22Rv1 (cell line): ENCODE data around the gene BCKDHB.

Source experiments
- H3K27ac ChIP-seq: fragments of 450-650 bp; 2 replicates; pipeline ENCODE4 v1.5.1; 2017
- ZFX ChIP-seq: fragments of 450-650 bp; IDR thresholded peaks from 2 replicates; pipeline ENCODE4 v1.6.1; 2017; ENCODE audit warnings: antibody characterized with exemption, borderline replicate concordance
- TF ChIP-seq, protein P1 (sequence below): fragments of 450-650 bp; IDR thresholded peaks from 2 replicates; pipeline ENCODE4 v1.5.1; 2017; ENCODE audit warnings: mild to moderate bottlenecking

BCKDHB gene

DNA sequence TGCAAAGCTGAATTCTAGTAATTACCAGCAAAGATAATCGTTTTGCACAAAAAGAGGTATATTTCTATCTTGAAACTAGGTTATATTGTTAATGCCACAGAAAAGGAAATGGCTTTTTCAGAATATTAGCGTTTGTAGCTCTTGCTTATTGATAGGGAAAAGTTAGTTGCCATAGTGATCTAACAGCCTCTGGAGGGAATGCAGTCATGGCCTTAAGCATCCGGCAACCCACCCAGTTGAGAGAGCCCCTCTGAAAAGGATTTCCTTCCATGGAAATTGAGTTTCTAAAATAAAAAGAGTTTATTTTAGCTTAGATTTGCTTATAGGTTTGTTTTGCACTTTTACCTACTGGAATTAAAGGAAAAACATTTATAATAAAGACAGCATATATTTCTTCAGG, 224.5 kb downstream of the BCKDHB start:
- H3K27ac ChIP-seq: peak overlapping the region; percentile 32; the same call in 1 of the 2 replicates
- no peak for TF ChIP-seq ZFX
- TF ChIP-seq, protein P1, sequence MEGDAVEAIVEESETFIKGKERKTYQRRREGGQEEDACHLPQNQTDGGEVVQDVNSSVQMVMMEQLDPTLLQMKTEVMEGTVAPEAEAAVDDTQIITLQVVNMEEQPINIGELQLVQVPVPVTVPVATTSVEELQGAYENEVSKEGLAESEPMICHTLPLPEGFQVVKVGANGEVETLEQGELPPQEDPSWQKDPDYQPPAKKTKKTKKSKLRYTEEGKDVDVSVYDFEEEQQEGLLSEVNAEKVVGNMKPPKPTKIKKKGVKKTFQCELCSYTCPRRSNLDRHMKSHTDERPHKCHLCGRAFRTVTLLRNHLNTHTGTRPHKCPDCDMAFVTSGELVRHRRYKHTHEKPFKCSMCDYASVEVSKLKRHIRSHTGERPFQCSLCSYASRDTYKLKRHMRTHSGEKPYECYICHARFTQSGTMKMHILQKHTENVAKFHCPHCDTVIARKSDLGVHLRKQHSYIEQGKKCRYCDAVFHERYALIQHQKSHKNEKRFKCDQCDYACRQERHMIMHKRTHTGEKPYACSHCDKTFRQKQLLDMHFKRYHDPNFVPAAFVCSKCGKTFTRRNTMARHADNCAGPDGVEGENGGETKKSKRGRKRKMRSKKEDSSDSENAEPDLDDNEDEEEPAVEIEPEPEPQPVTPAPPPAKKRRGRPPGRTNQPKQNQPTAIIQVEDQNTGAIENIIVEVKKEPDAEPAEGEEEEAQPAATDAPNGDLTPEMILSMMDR: no peak

DNA sequence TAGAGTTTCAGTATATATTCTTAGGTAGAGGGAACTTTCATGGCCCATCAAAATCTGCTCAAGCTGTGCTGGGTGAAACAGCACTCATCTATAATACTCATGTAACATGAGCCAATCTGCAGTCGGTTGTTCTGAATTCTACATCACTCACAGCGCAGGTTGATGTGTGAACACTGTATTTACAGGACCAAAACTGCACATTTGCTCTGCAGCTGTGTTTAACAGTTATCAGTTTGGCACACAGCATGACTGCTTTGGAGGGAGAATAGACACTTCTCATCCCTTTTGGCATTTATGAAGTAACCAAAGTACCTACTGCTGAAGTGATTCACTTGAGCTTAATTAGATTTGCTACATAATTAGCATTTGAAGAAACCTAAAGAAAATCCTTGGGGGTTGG, 225.1 kb downstream of the BCKDHB start:
- H3K27ac ChIP-seq: no peak overlapping the region
- TF ChIP-seq ZFX: no peak
- TF ChIP-seq, protein P1: no peak

DNA sequence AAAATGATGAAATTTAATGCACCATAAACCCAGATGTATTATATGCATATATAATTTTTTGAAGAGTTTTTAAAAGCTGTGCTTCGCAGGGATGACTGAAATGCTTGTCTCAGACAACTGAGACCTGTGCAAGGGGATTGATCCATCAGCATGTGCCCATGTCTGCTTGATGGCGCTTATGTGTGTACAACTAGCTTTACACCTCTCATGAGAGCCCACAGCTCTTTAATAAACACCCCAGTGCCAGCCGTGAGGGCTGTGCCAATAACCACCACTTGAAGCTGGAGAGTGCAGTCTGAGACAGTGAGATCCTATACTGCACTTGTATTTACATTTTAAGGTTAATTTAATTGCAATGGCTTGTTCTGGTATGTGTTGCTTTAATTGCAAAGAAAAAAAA, 225.5 kb downstream of the BCKDHB start:
- TF ChIP-seq, protein P1: no peak
- no peak for TF ChIP-seq ZFX

DNA sequence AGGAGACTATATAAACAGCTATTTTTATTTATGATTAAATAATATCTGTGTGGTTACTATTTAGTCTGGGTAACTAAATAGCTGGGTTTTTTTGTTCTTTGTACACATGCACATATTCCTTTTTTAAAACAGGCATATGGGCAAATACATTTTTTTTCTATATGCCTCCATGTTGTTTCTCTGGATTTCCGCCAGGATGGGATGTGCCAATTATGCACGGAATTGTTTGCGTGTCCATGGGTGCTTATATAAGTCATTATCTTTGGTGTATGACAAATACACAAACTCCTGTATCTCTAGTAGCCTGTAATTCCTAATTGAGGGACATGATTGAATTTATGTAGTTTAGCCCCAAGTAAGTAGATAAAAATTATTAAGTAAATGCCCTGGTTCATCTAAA, 226.9 kb downstream of the BCKDHB start:
- TF ChIP-seq, protein P1: no peak
- no peak for TF ChIP-seq ZFX
- no peak overlapping the region for H3K27ac ChIP-seq

More for the DNA sequence above, 225.5 kb downstream of the BCKDHB start:
- no peak overlapping the region for H3K27ac ChIP-seq

DNA sequence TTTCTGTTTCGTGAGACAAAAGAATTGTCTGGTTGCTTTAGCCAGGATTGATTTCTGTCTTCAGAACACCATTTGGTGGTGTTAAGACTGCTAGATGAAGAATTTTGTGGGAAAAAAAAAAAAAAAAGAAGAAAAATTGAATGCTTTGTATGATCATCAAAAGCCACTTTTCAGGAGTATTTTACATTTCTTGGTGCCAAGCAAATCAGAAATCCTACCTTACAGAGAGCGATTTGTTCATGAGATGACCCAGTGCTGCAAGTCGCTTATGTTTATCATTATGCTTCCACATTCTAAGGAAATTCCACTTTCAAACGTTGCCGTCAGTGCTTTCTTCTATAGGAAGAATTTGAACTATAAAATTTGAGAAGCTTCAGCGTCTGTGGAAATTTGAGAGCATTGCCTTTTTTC, 228.7 kb downstream of the BCKDHB start:
- no peak for TF ChIP-seq ZFX
- TF ChIP-seq, protein P1: no peak
- no peak overlapping the region for H3K27ac ChIP-seq

DNA sequence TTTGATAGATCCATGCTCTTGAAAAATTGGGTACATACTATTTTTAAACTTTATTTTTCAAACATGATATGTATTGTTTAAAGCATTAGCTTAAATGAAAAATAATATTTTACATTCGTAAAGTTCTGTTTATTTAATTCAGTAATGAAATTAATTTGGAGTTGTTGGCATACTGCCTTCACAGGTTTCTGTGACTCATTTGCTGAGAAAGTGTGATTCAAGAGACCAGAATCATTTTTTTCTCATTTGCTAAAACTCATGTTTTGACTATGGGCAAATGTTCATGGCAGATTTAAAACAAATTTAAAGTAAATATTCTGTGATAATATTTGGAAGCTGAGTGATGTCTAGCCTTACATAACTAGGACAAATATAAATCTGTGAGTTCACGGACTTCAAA, 230.4 kb downstream of the BCKDHB start:
- TF ChIP-seq, protein P1: no peak
- TF ChIP-seq ZFX: no peak
- H3K27ac ChIP-seq: no peak overlapping the region

DNA sequence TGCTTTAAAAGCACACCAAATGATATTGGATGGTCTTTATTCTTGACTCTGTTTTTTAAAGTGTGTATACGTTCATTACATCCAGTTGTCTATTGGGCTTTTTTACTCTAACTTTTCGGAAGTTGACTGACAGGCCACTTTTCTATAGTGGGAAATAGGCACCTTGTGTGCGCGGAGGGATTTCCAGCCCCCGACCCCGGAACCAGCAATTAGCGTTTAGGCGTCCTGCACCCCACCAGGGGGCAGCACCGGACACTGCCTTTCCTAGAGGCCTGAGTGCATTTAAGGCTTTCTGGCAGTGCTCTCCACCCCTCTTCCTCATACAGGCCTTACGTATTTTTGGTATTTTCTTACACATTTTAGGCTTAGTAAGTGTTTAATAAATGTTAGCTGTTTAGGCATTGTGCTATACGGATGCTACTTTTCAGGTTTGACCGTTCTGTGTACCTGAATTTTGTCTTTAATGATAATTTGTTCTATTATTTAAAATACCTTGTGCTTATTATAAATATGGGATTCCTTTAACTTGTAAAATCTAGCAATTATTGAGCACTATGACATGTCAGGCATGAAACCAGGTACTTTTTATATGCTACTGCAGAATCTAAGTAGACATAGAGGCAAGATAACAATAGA, 231.8 kb downstream of the BCKDHB start:
- H3K27ac ChIP-seq: no peak overlapping the region
- TF ChIP-seq, protein P1: peak; percentile 94
- TF ChIP-seq ZFX: no peak
